ENCODE data around the gene USP53.
"Not testable (repeated sequence)": the region's sequence is repeated elsewhere in the genome, so short reads cannot be mapped to it uniquely, and the experiment has no call there.

USP53 gene

DNA sequence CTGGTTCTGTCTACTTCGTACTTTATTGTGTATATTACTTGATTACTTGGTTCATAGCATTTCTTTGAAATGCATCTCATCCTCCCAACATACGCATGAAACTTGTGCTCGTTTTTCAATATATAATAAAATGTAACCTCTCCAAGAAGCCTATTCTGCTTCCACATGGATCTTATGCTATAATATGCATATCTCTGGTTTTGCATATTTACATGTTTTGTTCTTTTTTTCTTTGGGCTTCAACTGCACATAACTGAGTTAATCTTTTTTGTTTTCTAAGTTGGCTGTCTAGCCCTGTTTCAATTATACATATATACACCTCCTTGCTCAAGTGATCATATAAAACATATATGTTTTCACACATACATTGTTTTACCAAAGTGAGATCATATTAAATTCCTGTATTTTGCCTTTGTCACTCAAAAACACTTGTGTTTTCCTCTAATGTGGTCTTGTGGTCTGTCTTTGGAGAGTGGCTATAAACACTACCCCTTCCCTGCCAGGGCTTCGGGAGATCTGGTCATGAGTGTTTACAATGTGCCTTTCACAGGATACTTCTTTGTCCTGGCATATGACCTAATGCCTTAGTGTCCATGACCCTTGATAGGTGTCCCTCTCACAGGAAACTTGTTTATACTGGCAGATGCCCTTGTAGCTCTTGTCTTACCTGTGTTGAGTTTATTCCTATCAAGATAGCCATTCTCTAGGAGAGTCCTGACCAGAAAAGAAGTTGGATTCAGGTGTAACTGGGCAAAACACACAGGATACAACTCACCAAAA lies 17.6 kb downstream of the USP53 start:
- DNase-seq: no peak

DNA sequence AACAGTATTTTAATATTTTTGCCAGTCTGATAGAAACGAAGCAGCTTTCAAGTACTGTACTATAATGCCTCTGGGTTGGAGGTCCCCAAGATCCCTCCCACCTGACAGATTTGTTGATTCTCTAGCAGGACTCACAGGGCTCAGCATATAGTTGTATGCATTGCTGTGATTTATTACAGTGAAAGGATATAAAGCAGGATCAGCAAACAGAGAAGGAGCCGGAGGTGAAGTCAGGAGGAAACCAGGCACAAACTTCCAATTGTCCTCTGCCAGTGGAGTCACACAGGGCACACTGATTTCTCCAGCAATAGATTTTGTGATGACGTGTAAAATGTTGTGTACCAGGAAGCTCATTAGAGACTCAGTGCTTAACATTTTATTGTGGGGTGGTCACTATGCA lies 19.0 kb downstream of the USP53 start:
- no peak for DNase-seq

DNA sequence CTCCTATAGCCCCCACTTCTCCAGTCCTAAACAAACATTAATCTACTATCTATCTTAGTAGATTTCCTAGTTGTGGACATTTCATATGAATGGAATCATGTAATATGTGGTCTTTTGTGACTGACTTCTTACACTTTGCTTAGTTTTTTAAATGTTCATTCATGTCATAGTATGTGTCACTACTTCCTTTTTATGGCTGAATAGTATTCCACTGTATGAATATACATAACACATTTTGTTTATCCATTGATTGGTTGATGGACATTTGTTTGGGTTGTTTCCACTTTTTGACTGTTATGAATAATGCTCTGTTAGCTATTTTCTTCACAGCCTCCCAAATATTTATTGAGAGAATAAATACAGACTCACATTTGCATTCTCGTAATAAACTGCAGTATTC lies 19.8 kb downstream of the USP53 start:
- no peak for DNase-seq

DNA sequence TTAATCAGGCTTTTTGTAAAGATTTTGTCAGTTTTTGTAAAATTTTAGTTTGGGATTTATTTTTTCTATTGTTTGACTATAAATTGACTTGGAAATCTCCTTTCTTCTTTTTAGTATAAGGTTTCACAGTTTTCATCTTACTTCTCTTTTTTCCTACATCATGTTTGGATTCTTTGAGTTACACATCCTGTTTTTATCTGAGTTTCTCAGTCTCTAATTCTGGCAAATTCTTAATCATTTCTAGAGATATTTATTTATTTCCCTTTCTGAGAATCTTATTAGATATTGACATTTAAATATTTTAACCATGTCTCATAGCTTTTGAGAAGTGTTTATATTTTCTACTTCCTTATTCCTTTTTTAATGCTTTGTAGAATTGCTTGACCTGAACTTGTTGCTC lies 20.7 kb downstream of the USP53 start:
- no peak for DNase-seq

DNA sequence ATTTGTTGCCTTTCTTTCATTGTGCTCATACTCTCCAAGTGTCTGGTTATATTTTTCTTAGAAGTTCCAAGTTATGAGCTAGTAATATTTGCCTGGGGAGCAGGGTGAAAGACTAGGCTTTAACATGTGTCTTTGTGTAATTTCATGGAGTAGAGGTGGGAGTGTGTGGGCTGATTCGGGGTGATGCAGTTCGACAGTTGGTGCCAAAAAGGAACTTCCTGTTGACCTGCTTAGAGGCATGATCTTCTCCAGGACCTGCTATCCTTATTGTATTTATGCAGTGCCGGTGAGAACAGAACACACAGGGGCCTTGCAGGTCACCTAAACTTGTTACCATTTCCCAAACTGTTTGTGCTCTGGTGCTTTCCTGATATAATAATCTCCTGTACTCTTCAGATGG lies 21.2 kb downstream of the USP53 start:
- DNase-seq: no peak

DNA sequence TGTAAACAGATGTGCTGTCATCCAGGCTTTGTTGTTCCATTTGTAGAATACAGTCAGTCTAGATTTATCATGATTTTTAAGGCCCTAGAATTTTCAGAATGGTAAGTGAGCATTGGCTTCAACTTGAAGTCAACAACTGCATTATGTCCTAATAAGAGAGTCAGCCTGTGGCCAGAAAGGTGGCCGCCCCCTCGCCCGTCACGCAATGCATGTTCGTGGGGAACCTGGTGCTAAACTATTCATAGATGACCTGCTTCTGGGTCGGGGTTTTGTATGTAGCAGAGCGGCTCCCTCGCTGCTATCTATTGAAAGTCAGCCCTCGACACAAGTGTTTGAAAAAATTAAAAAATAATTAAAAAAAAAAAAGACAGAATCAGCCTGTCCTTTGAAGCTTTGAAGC lies 24.7 kb downstream of the USP53 start:
- no peak for DNase-seq

DNA sequence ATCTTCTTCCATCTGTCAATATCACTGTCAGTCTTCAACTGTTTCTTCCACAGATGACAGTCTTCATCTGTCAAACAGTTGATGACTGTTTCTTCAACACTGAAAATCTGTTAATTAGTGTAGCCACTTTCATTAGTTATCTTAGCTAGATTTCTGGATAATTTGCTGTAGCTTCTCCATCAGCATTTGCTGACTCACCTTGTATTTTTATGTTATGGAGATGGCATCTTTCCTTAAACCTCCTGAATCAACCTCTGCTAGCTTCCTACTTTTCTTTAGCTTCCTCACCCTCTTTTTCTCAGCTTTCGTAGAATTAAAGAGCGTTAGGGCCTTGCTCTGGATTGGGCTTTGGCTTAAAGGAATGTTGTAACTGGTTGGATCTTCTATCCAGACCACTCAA lies 25.1 kb downstream of the USP53 start:
- no peak for DNase-seq

DNA sequence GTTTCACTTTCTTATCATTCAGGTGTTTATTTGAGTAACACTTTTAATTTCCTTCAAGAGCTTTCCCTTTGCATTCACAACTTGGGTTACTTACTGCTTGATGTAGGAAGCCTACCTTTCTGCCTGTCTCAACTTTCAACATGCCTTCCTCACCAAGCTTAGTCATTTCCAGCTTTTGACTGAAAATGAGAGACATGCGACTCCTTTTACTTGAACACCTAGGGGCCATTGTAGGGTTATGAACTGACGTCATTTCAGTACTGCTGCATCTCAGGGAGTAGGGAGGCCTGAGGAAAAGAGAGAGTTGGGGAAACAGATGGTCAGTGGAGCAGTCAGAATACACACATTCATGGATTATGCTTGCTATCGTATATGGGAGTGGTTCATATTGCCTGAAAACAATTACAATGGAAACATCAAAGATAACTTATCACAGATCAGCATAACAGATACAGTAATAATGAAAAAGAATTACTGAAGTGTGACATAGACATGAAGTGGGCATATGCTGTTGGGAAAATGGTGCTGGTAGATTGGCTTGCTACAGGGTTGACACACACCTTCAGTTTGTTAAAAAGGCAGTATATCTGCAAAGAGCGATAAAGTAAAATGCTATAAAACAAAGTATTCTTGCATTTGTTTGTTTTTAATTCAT lies 25.7 kb downstream of the USP53 start:
- no peak for DNase-seq

DNA sequence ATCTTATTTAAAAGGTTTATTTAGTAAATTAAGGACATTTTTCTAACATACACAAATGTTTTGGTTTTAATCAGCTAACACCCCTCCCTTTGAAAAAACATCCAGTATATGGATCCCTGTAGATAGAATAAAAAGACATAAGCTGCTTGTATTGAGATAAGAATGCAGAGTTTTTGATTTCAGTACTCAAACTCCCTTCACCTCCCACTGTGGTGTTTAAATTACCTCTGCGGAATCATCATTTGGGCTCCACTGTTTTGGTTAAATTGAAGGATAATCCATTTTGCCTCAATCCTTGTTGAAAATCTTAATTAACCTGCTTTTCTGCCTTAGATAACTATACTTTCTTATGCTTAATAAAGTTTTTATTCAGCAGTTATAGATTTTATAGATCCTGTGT lies 27.6 kb downstream of the USP53 start:
- no peak for DNase-seq

DNA sequence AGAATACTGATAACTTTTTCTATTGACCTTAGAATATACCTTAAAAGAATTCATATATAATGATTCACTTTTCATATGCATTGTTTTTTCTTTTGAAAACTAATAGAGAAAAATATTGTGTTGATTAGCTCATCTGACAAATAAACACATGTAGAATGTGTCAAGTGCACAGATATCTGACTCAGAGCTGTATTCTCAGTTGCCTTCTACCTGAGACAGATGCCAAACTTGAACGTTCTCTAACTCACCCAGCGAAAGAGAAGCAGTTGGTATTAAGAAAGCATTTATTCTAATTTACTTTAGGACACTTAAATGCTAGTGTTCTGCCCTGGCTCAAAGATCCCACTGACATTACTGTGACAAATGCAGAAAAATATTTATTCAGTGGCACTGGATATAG lies 28.1 kb downstream of the USP53 start:
- DNase-seq: no peak

DNA sequence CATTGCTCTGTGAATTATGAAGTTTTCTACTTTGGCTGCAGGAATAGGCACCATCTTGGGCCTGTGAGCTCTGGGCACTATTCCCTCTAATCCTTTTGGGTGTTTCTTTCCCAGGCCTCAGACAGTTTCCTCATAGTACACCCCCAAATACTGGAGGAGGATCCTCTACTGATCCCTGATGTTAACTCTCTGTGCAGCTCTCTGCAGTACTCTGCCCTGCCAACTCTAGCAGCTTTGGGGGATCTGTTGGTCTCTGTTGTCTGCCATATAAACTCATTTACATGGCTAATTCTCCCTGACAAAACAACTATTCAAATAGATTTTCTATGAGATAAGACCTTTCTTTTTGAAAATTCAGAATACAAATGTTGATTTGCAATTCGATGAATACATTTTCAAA lies 29.9 kb downstream of the USP53 start:
- DNase-seq: no peak

DNA sequence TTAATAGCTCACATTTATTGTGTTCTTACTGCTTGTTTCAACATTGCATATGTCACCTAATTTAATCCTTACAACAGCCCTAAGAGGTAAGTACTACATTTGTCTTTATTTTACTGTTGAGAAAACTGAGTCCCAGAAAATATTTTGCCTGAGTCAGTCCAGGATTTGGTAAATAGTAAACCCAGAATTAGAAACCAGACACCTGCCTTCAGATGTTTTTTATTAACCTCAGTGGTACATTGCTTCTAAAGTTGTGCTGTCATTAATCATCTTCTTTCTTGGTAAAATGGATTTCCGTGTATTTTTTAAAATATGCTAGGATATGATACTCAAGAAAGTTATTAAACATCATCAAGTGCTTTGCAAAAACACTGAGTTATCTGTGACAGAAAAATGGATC lies 31.4 kb downstream of the USP53 start:
- no peak for DNase-seq

DNA sequence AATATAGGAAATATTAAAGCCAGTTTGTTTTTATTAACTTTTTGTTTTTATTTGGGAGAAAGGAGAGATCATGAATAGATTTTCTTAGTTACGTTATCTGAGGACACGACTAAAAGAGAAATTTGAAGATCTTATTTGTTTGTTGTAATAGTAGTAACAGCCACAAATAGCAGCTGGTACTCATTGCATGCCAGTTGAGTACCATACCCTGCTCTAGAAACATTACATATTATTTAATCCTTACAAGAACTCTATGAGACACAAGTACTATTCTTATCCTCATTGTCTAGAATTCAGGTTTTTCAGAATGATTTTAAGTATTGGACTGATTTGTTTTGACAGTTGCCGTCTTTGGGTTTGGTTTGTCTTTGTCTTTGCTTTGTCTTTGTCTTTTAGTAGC lies 31.8 kb downstream of the USP53 start:
- DNase-seq: no peak

DNA sequence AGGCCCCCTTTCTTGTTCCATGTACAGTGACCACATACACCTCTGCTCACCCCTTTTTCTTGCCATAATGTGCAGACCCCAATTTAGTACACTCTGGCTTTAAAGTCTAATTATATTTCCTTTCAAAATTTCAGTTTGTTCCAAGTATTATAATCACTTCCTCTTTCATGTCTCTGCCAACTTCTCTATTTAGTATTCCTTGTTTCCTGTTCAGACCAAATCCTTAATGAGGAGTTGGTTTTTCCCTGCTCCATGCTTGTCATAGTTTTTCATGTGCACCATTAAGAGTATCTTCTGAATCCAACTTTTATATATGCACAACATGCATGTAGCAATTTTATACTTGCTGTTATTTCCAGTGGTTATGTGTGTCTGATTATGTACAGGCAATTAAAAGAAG lies 32.3 kb downstream of the USP53 start:
- no peak for DNase-seq

DNA sequence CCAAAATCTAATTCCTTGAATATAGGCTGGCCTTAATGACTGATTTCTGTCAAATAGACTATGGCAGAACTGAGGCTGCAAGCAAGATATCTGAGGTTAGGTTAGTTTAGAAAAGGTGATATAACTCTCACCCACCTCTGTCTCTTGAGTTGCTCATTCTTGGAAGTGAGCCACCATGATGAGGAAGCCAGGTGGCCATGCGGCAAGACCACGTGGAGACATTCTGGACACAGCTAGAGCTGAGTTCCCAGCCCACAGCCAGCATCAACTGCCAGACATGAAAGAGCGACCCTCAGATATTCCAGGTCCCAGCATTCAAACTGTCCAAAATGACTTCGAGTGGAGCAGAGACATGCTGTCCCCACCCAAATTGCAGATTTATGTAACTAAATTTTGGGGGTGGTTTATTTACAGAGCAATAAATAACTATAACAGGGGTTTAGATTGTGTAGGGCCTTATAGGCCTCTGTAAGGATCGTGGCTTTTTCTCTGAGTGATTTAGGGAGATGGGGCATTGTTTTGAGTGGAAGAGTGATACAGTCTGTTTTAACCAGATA lies 33.7 kb downstream of the USP53 start:
- no peak for DNase-seq

DNA sequence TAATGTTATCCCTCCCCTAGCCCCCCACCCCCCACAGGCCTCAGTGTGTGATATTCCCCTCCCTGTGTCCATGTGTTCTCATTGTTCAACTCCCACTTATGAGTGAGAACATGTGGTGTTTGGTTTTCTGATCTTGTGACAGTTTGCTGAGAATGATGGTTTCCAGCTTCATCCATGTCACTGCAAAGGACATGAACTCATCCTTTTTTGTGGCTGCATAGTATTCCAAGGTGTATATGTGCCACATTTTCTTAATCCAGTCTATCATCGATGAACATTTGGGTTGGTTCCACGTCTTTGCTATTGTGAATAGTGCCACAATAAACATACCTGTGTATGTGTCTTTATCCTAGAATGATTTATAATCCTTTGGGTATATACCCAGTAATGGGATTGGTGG lies 38.5 kb downstream of the USP53 start:
- not testable (repeated sequence) for DNase-seq

DNA sequence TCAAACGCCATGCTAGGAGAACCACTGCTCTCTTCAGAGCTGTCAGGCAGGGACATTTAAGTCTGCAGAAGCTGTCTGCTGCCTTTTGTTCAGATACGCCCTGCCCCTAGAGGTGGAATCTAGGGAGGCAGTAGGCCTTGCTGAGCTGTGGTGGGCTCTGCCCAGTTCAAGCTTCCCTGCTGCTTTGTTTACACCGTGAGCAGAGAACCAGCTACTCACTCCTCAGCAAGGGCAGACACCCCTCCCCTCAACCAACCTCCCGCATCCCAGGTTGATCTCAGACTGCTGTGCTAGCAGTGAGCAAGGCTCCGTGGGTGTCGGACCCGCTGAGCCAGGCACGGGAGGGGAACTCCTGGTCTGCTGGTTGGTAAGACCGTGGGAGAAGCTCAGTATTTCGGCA lies 42.7 kb downstream of the USP53 start:
- DNase-seq: not testable (repeated sequence)

DNA sequence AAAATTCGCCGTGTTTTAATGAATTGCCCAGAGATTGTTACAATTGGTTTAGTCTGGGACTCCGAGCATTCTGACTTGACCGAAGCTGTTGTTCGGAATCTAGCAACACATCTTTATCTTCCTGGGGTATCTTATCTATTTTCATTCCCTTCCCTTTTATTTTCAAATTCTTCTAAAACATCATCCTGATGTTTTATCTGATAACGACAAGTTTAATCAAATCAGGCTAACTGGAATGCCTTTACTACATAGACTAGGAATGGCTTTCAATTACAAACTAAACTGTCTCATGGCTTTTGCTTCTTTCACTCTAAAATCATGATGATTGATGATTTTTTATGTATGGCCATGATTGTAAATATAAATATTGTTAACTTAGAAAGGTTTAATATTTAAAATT lies 48.0 kb downstream of the USP53 start:
- DNase-seq: no peak

DNA sequence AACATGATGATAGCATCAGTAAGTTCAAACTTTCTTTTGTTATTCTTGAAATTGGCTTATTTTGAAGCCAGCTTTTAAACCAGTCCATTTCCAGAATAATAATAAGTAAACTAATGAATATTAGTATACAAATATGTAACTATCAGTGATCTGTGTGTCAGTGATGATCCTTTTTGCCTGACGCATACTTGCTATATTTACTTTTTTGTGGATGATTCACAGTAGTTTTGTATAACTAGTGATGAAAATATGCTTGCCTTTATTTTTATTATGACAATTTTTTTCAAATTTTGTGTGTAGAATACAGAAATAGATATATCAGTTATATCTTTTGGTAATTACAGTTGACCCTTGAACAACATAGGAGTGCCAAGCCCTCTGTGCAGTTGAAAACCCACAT lies 49.5 kb downstream of the USP53 start:
- DNase-seq: no peak

DNA sequence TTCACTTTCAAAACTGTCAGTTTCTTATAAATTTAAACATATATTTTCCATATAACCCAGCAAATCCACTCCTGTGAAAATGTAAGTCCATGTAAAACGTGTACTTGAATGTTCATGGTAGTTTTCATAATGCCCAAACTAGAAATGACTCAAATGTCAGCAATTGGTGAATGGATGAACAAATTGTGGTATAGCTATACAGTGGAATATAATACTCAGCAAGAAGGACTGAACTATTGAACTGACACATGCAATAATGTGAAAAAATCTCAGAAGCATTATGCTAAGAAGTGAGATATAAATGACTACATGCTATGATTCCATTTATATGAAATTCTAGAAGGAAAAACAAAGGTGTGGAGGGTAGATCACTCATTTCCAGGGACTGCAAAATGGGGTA lies 52.2 kb downstream of the USP53 start:
- no peak for DNase-seq

DNA sequence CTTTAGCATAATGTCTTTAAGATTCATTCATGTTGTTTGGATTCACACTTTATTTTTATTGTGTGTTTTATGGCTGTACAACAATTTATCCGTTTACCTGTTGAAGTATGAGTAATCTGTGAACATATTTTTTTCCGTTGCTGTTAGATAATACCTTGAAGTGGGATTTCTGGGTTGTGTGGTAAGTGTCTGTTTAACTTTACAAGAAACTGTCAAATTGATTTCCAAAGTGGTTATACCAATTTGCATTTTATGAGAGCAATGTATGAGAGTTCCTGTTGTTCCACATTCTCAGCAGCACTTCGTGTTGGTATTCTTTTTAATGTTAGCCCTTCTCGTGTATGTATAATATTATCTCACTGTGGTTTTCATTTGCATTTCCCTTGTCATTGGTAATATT lies 53.6 kb downstream of the USP53 start:
- no peak for DNase-seq

DNA sequence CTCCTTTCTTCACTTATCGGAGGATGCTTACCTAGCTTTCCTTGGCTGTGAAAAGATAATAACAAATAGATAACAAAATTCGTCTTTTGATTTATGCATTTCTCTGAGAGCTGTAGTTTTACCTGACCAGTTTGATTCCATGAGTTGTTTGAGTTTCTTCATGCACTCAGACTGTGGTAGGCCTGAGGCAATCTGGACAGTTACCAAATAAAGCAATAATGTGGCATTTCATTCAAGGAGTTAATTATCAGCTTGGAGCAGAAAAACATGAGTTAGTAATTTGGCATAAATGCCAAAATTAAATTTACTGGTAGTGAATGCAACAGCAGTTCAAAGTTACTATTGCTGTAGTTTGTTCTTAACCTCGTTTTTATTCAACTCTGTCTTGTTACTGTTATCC lies 56.0 kb downstream of the USP53 start:
- DNase-seq: no peak

DNA sequence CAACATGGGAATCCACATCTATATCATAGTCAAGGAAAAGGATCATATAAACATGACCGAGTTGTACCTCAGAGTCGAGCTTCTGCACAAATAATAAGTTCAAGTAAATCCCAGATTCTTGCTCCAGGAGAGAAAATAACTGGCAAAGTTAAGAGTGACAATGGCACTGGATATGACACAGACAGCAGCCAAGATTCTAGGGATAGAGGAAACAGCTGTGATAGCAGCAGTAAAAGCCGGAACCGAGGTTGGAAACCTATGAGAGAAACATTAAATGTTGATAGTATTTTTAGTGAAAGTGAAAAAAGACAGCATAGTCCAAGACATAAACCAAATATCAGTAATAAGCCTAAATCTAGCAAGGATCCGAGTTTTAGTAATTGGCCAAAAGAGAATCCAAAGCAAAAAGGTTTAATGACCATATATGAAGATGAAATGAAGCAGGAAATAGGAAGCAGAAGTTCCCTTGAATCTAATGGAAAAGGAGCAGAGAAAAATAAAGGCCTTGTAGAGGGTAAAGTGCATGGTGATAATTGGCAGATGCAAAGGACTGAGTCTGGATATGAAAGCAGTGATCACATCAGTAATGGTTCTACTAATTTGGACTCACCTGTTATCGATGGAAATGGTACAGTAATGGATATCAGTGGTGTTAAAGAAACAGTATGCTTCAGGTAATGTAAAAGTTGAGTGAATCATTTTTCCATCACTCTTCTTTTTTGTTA lies 59.0 kb downstream of the USP53 start:
- no peak for DNase-seq

DNA sequence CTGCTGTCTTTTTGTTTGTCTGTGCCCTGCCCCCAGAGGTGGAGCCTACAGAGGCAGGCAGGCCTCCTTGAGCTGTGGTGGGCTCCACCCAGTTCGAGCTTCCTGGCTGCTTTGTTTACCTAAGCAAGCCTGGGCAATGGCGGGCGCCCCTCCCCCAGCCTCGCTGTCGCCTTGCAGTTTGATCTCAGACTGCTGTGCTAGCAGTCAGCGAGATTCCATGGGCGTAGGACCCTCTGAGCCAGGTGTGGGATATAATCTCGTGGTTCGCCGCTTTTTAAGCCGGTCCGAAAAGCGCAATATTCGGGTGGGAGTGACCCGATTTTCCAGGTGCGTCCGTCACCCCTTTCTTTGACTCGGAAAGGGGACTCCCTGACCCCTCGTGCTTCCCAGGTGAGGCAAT lies 67.0 kb downstream of the USP53 start:
- DNase-seq: not testable (repeated sequence)
